Limb (tissue), 2 donors: ENCODE data around the gene KCTD11.

Experiments used
- DNase-seq, 2 donors: peaks; one replicate each; pipeline ENCODE4 v3.0.0-alpha.2; 2016; ENCODE audit errors: extremely low spot score in 2 of 2

The KCTD11 gene

GRCh38 chr17:7403977-7404736 is 52.2 kb downstream of the KCTD11 start, which contains the start of gene TMEM256:
Gene TMEM256 (minus strand): TSS chr17:7404097. CDS start chr17:7404084, 13 bp downstream.
- peak; percentile 98 to 99 for DNase-seq
